Ammon's horn (tissue), 1 donor: Measurements from ENCODE around the gene ELP6.
A peak's percentile ranks its signal among the peaks of the same experiment; 100 is the strongest.
"Not testable (repeated sequence)": the region's sequence is repeated elsewhere in the genome, so short reads cannot be mapped to it uniquely, and the experiment has no call there.

Experiments
- DNase-seq: peaks from one replicate; pipeline ENCODE4 v3.0.0-alpha.2; 2016; ENCODE audit warnings: low spot score

The ELP6 gene

DNA sequence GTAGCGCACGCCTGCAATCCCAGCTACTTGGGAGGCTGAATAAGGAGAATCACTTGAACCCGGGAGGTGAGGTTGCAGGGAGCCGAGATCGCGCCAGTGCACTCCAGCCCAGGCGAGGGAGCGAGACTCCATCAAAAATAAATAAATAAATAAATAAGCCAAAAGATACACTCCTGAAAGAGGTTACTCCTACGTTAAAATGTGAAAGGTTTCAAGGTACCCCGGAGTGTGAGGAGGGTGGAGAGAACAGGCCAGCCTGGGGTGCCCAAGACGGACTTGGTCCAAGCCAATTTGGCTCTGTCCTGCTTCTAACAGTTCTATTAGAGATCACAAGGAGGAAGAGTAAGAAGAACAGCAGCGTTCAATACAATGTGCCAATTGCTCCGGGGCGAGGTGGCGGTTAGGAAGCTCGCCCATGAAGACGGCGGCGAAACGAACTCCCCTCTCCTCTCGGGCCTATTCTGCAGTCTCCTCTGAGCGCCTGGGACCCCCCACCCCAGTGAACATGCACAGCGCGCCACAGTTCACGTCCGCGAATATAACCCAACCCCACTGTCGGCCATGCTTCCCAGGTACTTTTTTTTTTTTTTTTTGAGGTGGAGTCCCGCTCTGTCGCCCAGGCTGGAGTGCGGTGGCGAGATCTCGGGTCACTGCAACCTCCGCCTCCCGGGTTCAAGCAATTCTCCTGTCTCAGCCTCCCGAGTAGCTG lies 942 bp downstream of the ELP6 start:
- DNase-seq: no peak

DNA sequence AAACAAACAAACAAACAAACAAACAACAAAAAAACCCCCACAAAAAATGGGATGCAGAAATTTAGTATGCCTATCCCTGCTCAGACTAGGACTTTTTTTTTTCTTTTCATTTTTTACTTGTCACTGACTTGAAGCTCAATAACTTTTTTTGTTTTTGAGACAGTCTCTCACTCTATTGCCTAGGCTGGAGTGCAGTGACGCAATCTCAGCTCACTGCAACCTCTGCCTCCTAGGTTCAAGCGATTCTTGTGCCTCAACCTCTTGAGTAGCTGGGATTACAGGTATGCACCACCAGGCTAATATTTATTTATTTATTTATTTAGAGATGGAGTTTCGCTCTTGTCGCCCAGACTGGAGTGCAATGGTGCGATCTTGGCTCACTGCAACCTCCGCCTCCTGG lies 8.2 kb downstream of the ELP6 start:
- DNase-seq: not testable (repeated sequence)

DNA sequence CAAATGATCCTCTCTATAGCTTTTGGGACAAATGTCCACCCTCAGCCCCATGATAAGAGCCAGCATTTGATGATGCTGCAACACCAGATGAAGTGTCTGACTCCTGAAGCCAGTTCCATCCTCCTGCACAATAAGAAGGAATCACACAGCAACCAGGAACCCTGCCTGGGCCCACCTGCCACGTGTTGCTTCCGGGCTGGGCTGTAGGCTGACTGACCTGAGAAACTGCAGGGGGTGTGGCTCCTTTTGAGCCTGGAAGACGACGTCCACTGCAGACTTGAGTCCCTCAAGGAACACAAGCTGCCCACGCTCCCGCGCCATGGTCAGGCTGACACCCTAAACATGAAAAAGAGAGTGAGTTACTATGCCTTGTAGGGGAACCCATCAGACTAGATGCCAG lies 9.4 kb downstream of the ELP6 start:
- DNase-seq: no peak

DNA sequence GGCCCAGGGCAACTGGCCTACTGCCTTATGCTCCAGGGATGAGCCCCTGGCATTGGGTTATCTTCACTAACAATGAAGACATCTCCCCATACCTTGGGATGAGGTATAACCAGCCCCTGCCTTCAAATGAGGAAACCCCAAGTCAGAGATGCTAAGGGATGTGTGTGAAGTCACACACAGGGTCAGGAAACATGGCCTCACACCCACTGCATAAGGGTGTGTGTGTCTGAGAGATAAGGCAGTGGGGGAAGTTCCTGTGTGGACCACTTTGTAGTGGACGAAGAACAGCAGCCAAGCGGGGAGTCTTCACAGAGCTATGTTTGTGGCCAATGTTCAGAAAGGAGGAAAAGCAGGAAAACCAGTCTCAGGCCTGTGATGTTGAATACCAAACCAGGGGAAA lies 10.5 kb downstream of the ELP6 start:
- no peak for DNase-seq

DNA sequence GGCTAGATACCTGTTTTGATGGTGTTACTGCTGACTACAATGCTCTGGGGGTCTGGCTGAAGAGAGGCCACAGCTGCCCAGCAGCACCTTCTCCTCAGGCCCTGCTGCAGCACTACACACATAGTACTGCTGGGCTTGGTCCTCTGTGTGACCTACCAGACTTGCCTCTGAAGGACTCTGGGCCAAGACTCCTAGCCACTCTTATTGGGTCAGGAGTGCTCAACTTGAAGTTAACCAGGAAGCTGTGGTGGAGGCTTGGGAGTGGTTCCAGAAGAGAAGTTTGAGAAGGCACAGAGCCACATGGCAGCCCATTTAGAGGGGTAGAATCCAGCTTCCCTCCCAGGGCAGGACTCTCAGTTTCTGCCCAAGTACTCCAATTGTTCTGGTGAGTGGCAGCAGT lies 16.6 kb downstream of the ELP6 start:
- no peak for DNase-seq

DNA sequence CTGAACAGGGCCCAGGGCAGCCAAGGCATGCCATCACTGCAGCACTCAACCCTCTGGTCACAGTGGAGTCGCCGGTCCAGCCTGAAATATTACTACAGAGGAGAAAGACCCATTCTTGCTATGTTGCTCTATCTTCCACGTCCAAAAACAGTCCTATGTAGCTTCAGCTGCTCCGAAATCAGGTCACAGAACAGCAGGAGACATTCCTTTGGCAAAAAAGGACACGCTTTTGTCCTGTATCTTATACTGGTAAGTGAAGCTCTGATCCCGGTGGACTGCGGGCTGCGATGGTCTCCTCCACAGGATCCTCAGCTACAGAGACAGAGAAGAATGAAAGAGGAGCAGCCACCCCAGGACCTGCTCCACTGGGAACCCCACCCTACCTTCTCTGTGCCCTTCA lies 17.6 kb downstream of the ELP6 start:
- DNase-seq: no peak

DNA sequence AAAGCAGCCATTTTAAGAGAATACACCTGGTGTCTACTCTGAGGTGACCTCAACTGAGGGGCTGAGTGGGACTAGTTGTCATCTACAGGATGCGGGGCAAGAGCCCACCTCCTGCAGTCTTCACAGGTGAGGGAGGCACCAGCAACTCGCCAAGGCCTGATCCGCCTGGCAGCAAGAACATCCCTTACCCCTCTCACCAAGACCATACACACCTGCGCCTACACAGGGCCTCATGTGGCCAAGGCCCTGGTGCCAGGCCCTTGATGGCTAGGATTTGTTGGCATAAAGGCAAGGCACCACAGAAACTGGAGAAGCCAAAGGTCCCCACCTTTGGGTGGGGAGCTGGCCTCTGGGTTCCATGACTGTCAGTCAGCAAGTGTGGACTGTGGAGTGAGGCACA lies 18.4 kb downstream of the ELP6 start:
- no peak for DNase-seq

DNA sequence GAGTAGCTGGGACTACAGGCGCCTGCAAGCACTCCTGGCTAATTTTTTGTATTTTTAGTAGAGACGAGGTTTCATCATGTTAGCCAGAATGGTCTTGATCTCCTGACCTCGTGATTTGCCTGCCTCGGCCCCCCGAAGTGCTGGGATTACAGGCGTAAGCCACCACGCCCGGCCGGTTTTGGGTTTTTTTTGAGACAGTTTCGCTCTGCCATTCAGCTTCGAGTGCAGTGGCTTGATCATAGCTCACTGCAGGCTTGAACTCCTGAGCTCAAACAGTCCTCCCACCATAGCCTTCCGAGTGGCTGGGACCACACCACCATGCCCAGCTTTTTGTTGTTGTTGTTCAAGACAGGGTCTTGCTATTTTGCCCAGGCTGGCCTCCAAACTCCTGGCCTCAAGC lies 21.7 kb downstream of the ELP6 start:
- DNase-seq: no peak

DNA sequence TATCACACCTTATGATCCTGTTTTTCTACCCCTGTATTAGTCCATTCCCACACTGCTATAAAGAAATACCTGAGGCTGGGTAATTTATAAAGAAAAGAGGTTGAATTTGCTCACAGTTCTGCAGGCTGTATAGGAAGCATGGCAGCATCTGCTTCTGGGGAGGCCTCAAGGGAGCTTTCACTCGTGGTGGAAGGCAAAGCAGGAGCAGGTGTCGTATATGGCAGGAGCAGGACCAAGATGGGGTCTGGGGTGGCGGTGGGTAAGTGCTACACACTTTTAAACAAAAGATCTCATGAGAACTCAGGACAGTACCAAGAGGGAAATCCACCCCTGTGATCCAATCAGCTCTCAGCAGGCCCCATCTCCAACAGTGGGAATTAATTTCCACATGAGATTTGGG lies 22.3 kb downstream of the ELP6 start:
- DNase-seq: no peak

DNA sequence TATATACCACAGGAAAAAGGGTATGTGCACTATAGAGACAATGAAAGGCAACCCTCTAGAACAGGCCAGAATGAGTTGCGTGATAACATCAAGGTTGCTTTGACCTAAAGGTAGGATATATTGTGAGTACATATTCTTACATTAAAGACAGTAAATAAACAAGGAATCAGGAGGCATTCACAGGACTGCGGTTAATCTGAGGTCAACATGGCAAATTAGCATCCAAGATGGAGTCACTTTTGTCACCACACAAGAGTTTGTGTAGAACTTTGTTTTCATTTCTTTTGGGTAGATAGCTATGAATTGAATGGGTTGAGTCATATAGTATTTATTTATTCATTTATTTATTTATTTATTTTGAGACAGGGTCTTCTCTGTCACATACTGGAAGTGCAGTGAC lies 26.2 kb downstream of the ELP6 start:
- DNase-seq: no peak

DNA sequence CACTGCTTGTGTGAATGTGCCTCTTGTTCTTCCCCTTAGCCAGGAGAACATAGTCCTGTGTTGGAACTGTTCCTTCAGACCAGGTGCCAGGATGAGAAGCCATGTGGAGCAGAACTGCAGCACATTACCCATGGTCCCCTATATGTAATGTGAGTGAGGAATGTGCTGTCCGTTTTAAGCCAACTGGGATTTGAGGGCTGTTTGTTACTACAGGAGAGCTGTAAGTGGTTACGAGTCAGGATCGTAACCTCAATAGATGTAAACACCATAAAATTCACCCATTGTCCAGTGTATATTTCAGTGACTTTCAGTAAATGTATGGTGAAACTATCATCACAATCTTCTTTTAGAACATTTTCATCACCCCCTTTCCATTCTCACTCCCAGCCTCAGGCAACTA lies 27.7 kb downstream of the ELP6 start:
- DNase-seq: no peak

DNA sequence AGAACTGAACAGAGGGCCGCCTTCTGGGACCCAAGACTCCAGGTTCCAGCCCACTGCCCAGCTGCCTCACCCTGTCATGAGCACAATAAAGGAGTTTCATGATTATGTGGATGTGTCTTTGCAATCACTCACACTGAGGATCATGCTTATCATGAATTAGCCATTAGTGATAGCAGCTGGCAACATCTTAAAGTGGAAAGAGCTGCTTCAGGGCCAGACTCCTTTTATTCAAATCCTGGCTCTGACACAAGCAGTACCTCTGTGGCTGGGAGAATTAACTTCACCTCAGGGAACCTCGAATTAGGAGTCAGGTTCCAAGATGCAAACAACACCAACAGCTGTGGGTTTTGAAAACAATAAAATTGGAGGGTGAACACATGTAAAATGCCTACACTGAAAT lies 31.1 kb downstream of the ELP6 start:
- no peak for DNase-seq

DNA sequence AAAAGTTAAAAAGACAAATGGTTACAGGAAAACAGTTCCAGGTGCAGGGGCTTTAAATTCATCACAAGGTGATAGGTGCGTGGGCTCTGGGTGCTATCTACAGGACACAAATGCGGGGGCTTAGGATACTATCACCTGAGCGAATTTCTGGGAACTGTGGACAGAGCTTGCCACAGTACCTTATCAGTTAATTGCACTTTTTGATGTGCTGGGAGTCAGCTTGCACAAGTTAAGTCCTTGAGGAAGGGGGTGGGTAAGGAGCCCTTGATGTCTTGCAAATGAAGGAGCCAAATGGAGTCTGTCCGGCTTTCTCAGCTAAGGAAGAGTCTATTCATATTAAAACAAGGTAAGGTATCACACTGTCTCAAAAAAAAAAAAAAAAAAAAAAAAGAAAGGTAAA lies 31.7 kb downstream of the ELP6 start:
- DNase-seq: not testable (repeated sequence)

DNA sequence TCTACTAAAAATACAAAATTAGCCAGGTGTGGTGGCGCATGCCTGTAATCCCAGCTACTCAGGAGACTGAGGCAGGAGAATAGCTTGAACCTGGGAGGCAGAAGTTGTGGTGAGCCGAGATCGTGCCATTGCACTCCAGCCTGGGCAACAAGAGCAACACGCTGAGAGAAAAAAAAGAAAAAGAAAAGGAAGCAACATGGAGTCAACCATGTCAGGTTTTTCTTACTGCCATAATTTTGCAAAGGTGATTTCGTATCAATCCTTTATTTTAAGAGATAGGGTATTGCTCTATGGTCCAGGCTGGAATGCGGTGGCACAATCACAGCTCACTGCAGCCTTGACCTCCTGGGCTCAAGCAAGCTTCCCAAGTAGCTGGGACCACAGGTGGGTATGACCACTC lies 33.2 kb downstream of the ELP6 start:
- not testable (repeated sequence) for DNase-seq

DNA sequence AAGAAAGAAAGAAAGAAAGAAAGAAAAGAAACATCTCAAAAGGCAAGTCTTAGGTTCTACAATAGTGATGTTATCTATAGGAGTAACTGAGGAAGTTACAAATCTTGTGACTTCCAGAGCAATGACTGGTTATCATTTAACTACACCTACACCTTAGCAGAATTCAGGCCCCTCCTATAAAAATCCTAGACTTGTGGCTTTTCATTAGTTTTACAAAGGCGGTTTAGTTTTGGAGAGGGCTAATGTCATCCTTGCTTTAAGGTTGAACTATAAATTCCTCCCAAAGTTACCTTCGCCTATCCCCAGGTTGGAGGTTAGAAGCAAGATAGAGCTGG lies 33.7 kb downstream of the ELP6 start:
- no peak for DNase-seq

DNA sequence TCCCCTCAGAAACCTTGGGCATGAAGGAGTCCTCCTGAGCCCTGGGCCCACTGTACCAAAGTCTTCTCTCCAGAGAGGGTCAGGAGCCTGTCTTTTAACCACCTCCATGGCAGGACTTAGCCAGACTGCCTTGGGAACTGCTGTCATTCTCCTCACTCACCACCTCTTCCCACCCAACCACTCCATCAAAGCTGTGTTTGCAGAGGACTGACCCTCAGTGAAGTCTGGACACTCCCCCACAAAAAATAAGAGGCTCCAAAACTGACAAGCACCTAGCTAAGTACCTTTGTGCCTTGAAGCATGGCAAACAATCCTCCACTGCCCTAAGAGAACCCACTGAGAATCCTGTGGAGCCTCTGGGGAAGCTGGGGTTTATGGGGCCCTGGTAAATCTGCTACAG lies 35.5 kb downstream of the ELP6 start:
- no peak for DNase-seq

DNA sequence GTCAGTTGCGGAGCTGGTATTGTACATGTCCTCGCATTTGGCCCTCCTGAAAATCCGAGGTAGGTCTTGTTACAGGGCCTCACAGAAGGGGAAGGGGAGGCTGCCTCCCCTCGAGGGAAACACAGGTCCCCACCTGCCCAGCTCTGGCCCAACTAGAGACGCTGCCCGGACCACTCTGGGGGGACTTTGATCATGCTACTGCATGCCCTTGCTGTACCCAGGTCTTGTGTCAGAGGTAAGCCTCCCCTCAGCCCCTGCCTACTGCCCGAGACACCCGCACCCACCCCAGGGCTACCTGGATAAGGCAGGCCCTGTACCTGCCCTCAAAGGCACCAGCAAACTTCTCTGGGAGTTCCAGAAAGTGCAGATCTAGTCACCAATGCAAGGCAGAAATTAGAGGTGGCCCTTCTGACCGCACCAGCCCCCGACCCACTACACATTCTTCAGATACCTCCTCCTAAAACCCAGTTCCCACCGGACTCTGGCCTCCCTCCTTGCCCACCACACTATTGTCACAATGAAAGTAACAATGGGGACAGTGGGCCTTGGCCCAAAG lies 36.8 kb downstream of the ELP6 start:
- no peak for DNase-seq

DNA sequence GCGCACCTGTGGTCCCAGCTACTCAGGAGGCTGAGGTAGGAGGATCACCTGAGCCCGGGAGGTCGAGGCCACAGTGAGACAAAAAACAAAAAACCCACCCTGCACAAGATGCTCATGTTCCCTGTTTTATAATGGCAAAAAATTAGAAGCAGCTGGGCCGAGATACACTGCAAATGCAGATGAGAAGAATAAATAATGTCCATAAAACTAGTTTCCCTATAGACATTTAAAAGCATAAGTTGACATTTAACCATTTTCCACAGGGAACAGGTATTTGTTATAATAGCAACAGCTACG lies 37.2 kb downstream of the ELP6 start:
- DNase-seq: no peak

DNA sequence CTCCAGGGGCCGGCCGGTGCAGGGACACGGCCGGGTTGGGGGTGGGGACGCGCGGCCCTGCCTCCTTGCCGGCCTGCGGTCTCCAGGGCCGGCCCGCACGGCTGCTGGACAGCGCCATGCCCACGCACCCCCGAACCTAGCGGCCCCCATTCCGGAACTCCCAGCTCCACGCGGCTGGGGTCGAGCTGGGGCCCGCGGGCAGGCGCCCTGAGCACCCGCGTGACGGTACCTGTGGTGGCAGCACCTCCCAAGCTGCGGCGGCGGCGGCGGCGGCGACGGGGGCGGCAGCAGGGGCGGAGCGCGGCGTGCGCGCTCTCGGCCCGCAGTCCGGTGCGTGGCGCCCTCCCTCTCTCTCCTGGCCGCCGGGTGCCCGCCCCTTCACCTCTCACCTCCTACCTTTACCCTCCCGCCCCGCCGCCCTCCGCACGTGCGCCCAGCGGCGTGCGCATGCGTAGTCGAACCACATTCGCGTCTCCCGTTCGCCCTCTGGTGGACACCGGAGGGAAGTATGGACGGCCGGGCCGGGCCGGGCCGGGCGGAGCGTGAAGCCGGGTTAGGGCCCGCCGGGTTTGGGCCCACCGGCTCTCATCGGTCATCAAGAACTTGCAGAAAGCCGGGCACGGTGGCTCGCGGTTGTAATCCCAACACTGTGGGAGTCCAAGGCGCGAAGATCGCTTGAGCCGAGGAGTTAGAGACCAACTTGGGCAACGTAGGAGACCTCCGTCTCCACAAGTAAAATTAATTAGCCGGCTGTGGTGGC lies 37.8 kb downstream of the ELP6 start, which contains the start of gene SCAP:
Gene SCAP, minus strand, starts transcription at position 372 of the 760 bp plus-strand sequence. CDS start 32,948 bp downstream, outside the sequence.
- DNase-seq: peak; percentile 92

DNA sequence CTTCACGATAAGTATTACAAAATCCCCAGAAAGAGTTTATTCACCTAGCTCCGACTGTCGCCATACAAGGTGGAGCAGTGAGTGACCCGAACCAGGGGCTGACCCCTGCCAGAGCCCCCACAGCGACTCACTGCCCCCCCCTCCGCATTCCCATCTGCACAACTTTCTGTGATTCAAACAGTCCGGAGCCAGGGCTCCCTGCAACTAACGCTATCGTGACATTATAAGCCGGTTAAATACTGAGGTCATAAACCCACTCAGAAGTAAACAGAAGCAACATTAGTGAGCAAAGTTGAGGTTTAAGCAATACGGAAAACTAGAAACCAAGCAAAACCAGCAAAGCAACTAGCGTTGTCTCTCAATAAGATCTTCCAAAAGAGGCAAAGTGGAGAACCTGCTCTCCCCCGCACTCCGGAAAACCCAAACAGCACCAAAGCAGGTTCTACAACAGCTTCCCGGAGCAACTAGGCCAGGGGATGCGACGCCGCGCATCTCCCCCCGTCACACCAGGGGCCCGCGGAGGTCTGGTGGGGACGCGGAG lies 38.4 kb downstream of the ELP6 start:
- DNase-seq: no peak

DNA sequence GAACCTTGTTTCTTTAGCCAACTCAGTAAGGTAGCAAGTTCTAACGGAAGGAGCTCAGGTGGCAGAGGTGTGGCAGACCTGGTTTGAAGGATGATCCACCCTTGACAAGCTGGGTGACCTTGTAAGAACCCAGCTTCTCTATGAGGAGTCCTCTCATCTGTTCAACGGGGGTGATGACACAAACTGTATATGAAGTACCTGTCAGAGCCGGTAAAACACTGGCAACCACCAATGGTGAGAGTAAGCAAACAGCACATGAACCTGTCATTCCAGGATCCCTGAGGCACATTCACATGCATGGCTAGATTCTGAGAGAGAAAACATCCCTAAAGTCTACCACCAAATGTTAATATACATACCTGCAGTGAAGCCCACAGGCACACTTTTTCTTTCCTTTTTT lies 40.1 kb downstream of the ELP6 start:
- no peak for DNase-seq

DNA sequence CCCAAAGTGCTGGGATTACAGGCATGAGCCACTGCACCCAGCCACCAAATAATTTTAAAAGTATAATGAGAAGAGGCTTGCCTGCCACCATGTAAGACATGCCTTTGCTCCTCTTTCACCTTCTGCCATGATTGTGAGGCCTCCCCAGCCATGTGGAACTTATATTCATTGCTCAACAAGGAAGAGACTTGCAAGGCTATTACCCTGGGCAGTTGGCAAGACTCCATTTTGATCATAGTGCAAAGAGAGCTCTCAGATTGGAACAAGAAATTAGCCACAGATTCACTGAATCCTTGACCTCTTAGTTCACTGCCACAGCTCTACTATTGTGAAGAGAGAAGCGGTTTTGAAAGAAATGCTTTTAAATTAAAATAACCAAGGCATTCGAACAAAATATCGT lies 43.9 kb downstream of the ELP6 start:
- no peak for DNase-seq

DNA sequence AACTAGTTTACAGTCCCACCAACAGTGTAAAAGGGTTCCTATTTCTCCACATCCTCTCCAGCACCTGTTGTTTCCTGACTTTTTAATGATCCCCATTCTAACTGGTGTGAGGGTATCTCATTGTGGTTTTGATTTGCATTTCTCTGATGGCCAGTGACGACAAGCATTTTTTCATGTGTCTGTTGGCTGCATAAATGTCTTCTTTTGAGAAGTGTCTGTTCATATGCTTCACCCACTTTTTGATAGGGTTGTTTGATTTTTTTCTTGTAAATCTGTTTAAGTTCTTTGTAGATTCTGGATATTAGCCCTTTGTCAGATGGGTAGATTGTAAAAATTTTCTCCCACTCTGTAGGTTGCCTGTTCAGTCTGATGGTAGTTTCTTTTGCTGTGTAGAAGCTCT lies 45.2 kb downstream of the ELP6 start:
- DNase-seq: not testable (repeated sequence)

DNA sequence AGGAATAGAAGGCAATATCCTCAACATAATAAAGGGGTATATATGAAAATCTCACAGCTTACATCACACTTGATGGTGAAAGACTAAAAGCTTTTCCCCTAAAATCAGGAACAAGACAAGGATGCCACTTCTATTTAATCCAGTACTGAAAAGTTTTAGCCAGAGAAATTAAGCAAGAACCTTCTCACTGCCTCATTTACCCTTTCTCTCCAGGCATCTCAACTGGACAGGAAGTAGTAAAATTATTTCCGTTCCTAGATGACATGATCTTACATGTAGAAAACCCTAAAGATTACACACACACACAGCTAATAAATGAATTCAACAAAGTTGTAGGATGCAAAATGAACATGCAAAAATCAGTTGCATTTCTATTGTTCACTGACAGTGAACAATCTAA lies 48.9 kb downstream of the ELP6 start:
- DNase-seq: no peak
